ENCODE measurements around the gene VAV1. TPM values are rescaled to one million over a fixed set of nuclear protein-coding genes. Genes with fewer than 3 reads are reported as not detected.

The VAV1 gene
- polyA plus RNA-seq, 1 experiment = not detected

GRCh38 chr19:6766357-6767080, 6.0 kb upstream of the VAV1 start:
- POLR2A ChIA-PET = no interaction called here
- Histone ChIP-seq H3K4me3 (ENCODE audit: low read depth, low read length) (no peak overlapping the region), H3K27me3 (ENCODE audit: control insufficient read depth, insufficient read depth, low read length) (peaks cover 6% of the 10 kb centered on the region), H3K36me3 (ENCODE audit: control insufficient read depth, insufficient read depth, low read length) (no peaks in the 10 kb centered on the region)
- no peak for DNase-seq (ENCODE audit: low read depth)
- CTCF ChIA-PET = no interaction called here
- no peak for TF ChIP-seq CTCF (IDR thresholded peaks at IDR 0.05; ENCODE audit: insufficient read depth, low read depth, low read length)

- ChIA-PET POLR2A (no interaction called here), CTCF (no interaction called here)
- Histone ChIP-seq H3K4me3 (ENCODE audit: low read depth, low read length) (no peak overlapping the region), H3K36me3 (ENCODE audit: control insufficient read depth, insufficient read depth, low read length) (no peaks in the 10 kb centered on the region), H3K27me3 (ENCODE audit: control insufficient read depth, insufficient read depth, low read length) (peaks cover 6% of the 10 kb centered on the region)
- no peak for TF ChIP-seq CTCF (IDR thresholded peaks at IDR 0.05; ENCODE audit: insufficient read depth, low read depth, low read length)
- DNase-seq (ENCODE audit: low read depth) = no peak
Observed at GRCh38 chr19:6767081-6767356, 5.5 kb upstream of the VAV1 start.

GRCh38 chr19:6767357-6768235, 4.9 kb upstream of the VAV1 start, which contains the start of gene SH2D3A:
SH2D3A (minus strand) TSS chr19:6767435; CDS start chr19:6763748, 3,687 bp downstream.
- DNase-seq (ENCODE audit: low read depth) = no peak
- H3K36me3 ChIP-seq (ENCODE audit: control insufficient read depth, insufficient read depth, low read length) = no peaks in the 10 kb centered on the region
- POLR2A ChIA-PET = no interaction called here
- TF ChIP-seq CTCF (IDR thresholded peaks at IDR 0.05; ENCODE audit: insufficient read depth, low read depth, low read length) = no peak
- peaks cover 6% of the 10 kb centered on the region for H3K27me3 ChIP-seq (ENCODE audit: control insufficient read depth, insufficient read depth, low read length)
- H3K4me3 ChIP-seq (ENCODE audit: low read depth, low read length) = no peak within 1 kb of the TSS
- CTCF ChIA-PET = interaction anchor here (1.1 to 2.7 kb wide), 2 partner anchors 12 to 30 kb away, joined by 3 to 10 read pairs; partner anchors contain the start of gene GPR108

GRCh38 chr19:6768236-6768785, 4.2 kb upstream of the VAV1 start:
- Histone ChIP-seq H3K27me3 (ENCODE audit: control insufficient read depth, insufficient read depth, low read length) (peaks cover 6% of the 10 kb centered on the region), H3K36me3 (ENCODE audit: control insufficient read depth, insufficient read depth, low read length) (no peaks in the 10 kb centered on the region), H3K4me3 (ENCODE audit: low read depth, low read length) (no peak overlapping the region)
- DNase-seq (ENCODE audit: low read depth) = no peak
- CTCF ChIA-PET = interaction anchor here (1.0 to 2.7 kb wide), 5 partner anchors 10 to 137 kb away, joined by 3 to 10 read pairs (median 4); partner anchors contain the start of gene GPR108
- no peak for TF ChIP-seq CTCF (IDR thresholded peaks at IDR 0.05; ENCODE audit: insufficient read depth, low read depth, low read length)
- POLR2A ChIA-PET = no interaction called here

All from BJ (cell line).